BLaER1 (cell line): ENCODE data around the gene PCSK2.

ENCODE experiments used
- H3K27ac ChIP-seq: shearing (Covaris generic); formaldehyde crosslinking; 2 replicates; pipeline ENCODE4 v1.8.1; 2022
- H3K27me3 ChIP-seq: shearing (Covaris generic); formaldehyde crosslinking; 2 replicates; pipeline ENCODE4 v1.8.1; 2022
- H3K36me3 ChIP-seq: shearing (Covaris generic); formaldehyde crosslinking; 2 replicates; pipeline ENCODE4 v1.8.1; 2022
- H3K4me1 ChIP-seq: shearing (Covaris generic); formaldehyde crosslinking; 2 replicates; pipeline ENCODE4 v1.8.1; 2022
- H3K4me2 ChIP-seq: shearing (Covaris generic); formaldehyde crosslinking; 2 replicates; pipeline ENCODE4 v1.8.1; 2022
- H3K4me3 ChIP-seq: shearing (Covaris generic); formaldehyde crosslinking; 2 replicates; pipeline ENCODE4 v1.8.1; 2022
- H3K9ac ChIP-seq: shearing (Covaris generic); formaldehyde crosslinking; 2 replicates; pipeline ENCODE4 v1.8.1; 2022
- H3K9me3 ChIP-seq: shearing (Covaris generic); formaldehyde crosslinking; 2 replicates; pipeline ENCODE4 v1.8.1; 2022
- H4K20me1 ChIP-seq: shearing (Covaris generic); formaldehyde crosslinking; 2 replicates; pipeline ENCODE4 v1.8.1; 2022
- Cebpa-rat ChIP-seq: shearing (Covaris generic); IDR thresholded peaks from 2 replicates; pipeline ENCODE4 v1.8.1; 2022

The PCSK2 gene

GRCh38 chr20:17327185-17328148 lies 100.6 kb downstream of the PCSK2 start:
- H3K4me1 ChIP-seq = no peaks in the 10 kb centered on the region
- H3K4me2 ChIP-seq = no peak overlapping the region
- H3K9ac ChIP-seq = no peak overlapping the region
- no peaks in the 10 kb centered on the region for H3K9me3 ChIP-seq
- no peaks in the 10 kb centered on the region for H3K27me3 ChIP-seq
- H3K4me3 ChIP-seq = no peak overlapping the region
- H3K27ac ChIP-seq = no peak overlapping the region
- no peaks in the 10 kb centered on the region for H3K36me3 ChIP-seq
- no peak for TF ChIP-seq Cebpa-rat
- no peaks in the 10 kb centered on the region for H4K20me1 ChIP-seq

DNA sequence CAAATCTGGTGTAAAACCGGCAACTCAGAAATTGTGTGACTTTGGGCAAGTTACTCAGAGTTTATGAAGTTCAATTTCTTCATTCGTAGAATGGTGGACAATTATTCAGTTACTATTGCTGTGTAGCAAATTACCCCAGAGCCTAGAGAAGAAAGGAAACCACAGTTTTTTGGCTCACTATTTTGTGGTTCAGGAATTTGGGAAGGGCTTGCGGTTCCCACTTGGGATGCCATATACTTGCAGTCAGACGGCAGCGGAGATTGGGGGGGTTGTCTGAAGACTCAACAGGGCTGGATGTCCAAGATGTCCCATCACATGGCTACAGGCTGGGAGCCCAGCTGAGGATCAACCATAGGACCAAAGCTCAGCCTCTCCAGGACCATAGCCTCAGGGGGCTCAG lies 108.1 kb downstream of the PCSK2 start:
- no peak overlapping the region for H3K4me3 ChIP-seq
- no peak overlapping the region for H3K27ac ChIP-seq
- H3K4me2 ChIP-seq = no peak overlapping the region

DNA sequence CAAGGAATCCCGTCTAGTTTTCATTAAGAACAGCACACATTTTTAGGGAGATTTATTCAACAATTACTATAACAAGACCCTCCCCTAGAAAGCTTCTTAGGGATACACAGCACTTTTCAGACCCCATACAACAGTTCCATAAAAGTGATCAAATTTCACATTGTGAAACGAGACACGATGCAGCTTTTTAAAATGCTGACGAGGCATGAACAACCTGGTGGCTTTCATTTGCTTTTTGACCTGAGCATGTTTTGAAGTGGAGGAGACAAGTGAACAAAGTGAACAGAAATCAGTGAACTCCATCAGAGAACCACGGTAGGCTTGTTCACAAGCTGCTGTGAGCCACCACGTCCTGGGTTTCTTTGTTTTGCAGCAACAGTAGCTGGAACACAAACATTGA lies 112.2 kb downstream of the PCSK2 start:
- Histone ChIP-seq H3K27ac (no peak overlapping the region), H3K9ac (no peak overlapping the region), H3K36me3 (no peaks in the 10 kb centered on the region), H3K4me1 (no peaks in the 10 kb centered on the region), H3K4me2 (no peak overlapping the region), H3K27me3 (no peaks in the 10 kb centered on the region), H3K9me3 (no peaks in the 10 kb centered on the region), H3K4me3 (no peak overlapping the region), H4K20me1 (no peaks in the 10 kb centered on the region)
- no peak for TF ChIP-seq Cebpa-rat

More for the DNA sequence above, 108.1 kb downstream of the PCSK2 start:
- no peak for TF ChIP-seq Cebpa-rat
- Histone ChIP-seq H3K9me3 (no peaks in the 10 kb centered on the region), H4K20me1 (no peaks in the 10 kb centered on the region), H3K27me3 (no peaks in the 10 kb centered on the region), H3K4me1 (no peaks in the 10 kb centered on the region), H3K36me3 (no peaks in the 10 kb centered on the region), H3K9ac (no peak overlapping the region)

DNA sequence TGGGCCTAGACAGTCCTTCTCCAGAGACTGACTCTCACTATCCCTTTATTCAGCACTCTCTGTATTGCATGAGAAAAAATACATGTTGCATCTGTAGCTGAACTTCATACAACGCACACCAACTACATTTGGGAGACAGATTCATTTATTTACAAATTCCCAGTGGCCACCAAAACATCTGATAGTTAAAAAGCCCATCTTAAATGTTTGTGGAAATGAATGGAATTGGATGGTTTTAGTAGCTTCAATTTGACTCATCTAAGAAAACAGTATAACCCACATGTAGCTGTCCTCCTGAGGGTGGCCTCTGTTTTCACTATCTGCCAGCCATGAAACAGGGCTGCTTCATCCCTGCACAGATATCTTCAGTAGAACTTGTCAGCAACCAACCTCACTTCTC lies 116.3 kb downstream of the PCSK2 start:
- Histone ChIP-seq H3K9ac (no peak overlapping the region), H3K27ac (no peak overlapping the region), H3K36me3 (no peaks in the 10 kb centered on the region), H4K20me1 (no peaks in the 10 kb centered on the region), H3K4me3 (no peak overlapping the region), H3K4me2 (no peak overlapping the region), H3K9me3 (no peaks in the 10 kb centered on the region), H3K27me3 (no peaks in the 10 kb centered on the region), H3K4me1 (no peaks in the 10 kb centered on the region)
- no peak for TF ChIP-seq Cebpa-rat

DNA sequence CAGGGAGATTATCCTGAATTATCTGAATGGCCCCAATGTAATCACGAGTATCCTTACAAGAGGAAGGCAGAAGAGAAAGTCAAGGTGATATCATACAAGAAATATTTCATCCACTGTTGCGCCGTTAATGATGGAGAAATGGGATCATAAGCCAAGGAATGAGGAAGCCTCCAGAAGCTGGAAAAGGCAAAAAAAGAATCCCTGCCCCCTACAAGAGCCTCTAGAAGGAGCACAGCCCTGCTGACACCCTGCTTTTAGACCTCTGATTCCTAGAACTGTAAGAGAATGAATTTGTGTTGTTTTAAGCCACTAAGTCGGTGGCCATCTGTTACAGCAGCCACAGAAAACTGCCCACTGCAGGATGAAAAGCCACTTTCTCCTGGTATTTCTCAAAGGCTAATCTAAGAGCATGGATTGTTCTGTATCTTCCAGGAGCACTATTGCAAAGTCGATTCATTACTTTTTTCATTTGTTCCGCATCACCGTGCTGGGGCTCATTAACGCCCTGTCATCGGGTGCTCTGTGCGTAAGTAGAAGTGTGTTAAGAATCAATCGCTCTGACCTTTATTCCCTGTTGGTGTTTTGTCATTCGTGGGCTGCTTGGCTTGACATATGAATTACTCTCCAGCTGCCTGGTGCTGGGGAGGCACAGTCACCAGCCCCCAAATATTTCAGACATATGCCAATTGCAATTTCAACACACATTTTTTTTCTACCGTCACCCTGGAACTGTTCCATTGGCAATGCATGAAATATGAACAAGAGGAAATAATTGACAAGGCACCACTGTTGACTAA lies 117.0 kb downstream of the PCSK2 start:
- TF ChIP-seq Cebpa-rat = no peak
- no peaks in the 10 kb centered on the region for H3K4me1 ChIP-seq
- H3K27ac ChIP-seq = no peak overlapping the region
- H3K4me3 ChIP-seq = no peak overlapping the region
- H3K9ac ChIP-seq = no peak overlapping the region
- H3K27me3 ChIP-seq = no peaks in the 10 kb centered on the region
- no peaks in the 10 kb centered on the region for H3K9me3 ChIP-seq
- H3K4me2 ChIP-seq = no peak overlapping the region
- no peaks in the 10 kb centered on the region for H3K36me3 ChIP-seq
- H4K20me1 ChIP-seq = no peaks in the 10 kb centered on the region

- no peak overlapping the region for H3K4me3 ChIP-seq
- H3K9me3 ChIP-seq = no peaks in the 10 kb centered on the region
- H3K9ac ChIP-seq = no peak overlapping the region
- H3K4me2 ChIP-seq = no peak overlapping the region
- H3K27ac ChIP-seq = no peak overlapping the region
- no peak for TF ChIP-seq Cebpa-rat
- no peaks in the 10 kb centered on the region for H3K36me3 ChIP-seq
- no peaks in the 10 kb centered on the region for H3K27me3 ChIP-seq
- H4K20me1 ChIP-seq = no peaks in the 10 kb centered on the region
- no peaks in the 10 kb centered on the region for H3K4me1 ChIP-seq
Measured at GRCh38 chr20:17344790-17345189, 118.0 kb downstream of the PCSK2 start.

- H4K20me1 ChIP-seq = no peaks in the 10 kb centered on the region
- H3K27me3 ChIP-seq = no peaks in the 10 kb centered on the region
- no peaks in the 10 kb centered on the region for H3K36me3 ChIP-seq
- H3K4me1 ChIP-seq = no peaks in the 10 kb centered on the region
- no peak overlapping the region for H3K9ac ChIP-seq
- H3K9me3 ChIP-seq = no peaks in the 10 kb centered on the region
- no peak for TF ChIP-seq Cebpa-rat
- H3K4me3 ChIP-seq = no peak overlapping the region
- no peak overlapping the region for H3K27ac ChIP-seq
- H3K4me2 ChIP-seq = no peak overlapping the region
Measured at GRCh38 chr20:17345321-17345720, 118.5 kb downstream of the PCSK2 start.

- Histone ChIP-seq H3K9me3 (no peaks in the 10 kb centered on the region), H3K27me3 (no peaks in the 10 kb centered on the region), H3K27ac (no peak overlapping the region), H4K20me1 (no peaks in the 10 kb centered on the region), H3K9ac (no peak overlapping the region), H3K4me2 (no peak overlapping the region), H3K4me3 (no peak overlapping the region), H3K4me1 (no peaks in the 10 kb centered on the region), H3K36me3 (no peaks in the 10 kb centered on the region)
- no peak for TF ChIP-seq Cebpa-rat
Measured at GRCh38 chr20:17350321-17350720, 123.5 kb downstream of the PCSK2 start.

DNA sequence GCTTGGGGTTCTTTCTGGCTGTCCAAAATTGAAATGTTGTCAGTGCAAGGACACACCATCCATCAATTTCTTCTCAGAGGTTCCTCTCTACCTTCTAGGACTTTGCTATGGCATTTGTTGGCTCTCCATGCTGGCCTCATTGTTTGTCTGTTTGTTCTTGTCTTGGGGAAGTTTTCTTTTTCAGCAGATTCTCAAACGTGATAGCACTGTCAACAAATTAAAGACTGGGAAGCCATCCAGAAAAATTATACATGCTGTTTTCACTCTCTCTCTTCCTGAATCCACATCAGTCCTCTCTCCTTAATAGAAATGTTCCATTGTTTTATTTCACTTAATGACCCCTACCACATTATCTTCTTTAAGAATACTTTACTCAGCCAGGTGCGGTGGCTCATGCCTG lies 130.4 kb downstream of the PCSK2 start:
- Histone ChIP-seq H3K9ac (no peak overlapping the region), H3K9me3 (no peaks in the 10 kb centered on the region), H3K36me3 (no peaks in the 10 kb centered on the region), H3K4me3 (no peak overlapping the region), H3K27me3 (no peaks in the 10 kb centered on the region), H3K4me2 (no peak overlapping the region), H3K27ac (no peak overlapping the region), H3K4me1 (no peaks in the 10 kb centered on the region), H4K20me1 (no peaks in the 10 kb centered on the region)
- TF ChIP-seq Cebpa-rat = no peak

- Histone ChIP-seq H4K20me1 (no peaks in the 10 kb centered on the region), H3K9ac (no peak overlapping the region), H3K4me3 (no peak overlapping the region), H3K27me3 (no peaks in the 10 kb centered on the region), H3K4me2 (no peak overlapping the region), H3K4me1 (no peaks in the 10 kb centered on the region), H3K36me3 (no peaks in the 10 kb centered on the region), H3K9me3 (no peaks in the 10 kb centered on the region), H3K27ac (no peak overlapping the region)
- TF ChIP-seq Cebpa-rat = no peak
Measured at GRCh38 chr20:17358854-17359253, 132.0 kb downstream of the PCSK2 start.
